Embryonic facial prominence (tissue), 1 donor: Measurements from ENCODE around the gene RILPL1.

Experiments
- DNase-seq: peaks from one replicate; pipeline ENCODE4 v3.0.0-alpha.2; 2016; ENCODE audit errors: extremely low spot score

The RILPL1 gene

GRCh38 chr12:123428591-123428990, 104.9 kb downstream of the RILPL1 start:
- DNase-seq = no peak

GRCh38 chr12:123427036-123427769, 106.3 kb downstream of the RILPL1 start:
- no peak for DNase-seq

- no peak for DNase-seq
Measured at GRCh38 chr12:123421314-123421713, 112.2 kb downstream of the RILPL1 start.
